NCI-H460 (cell line): Measurements from ENCODE around the gene MMP14. TPM values are rescaled to one million over a fixed set of nuclear protein-coding genes. Genes with fewer than 3 reads are reported as not detected.
"Not testable (repeated sequence)": the region's sequence is repeated elsewhere in the genome, so short reads cannot be mapped to it uniquely, and the experiment has no call there.

Source experiments
- DNase-seq: peaks from one replicate; pipeline ENCODE4 v3.0.0-alpha.2; 2016; ENCODE audit warnings: low read depth; ENCODE audit errors: extremely low read depth
- total RNA-seq: library from RNA; depleted of rRNA; stranded (reverse); fragments of >200 nt; shearing (Covaris generic); gene quantifications from 2 replicates; pipeline ENCODE4 v1.2.3, GENCODE V29; 2014

MMP14 gene
- total RNA-seq, 1 experiment from 2014 or later = 0.30 TPM

- not testable (repeated sequence) for DNase-seq
These were observed 17.9 kb downstream of the MMP14 start for GRCh38 chr14:22854296-22854695.

DNA sequence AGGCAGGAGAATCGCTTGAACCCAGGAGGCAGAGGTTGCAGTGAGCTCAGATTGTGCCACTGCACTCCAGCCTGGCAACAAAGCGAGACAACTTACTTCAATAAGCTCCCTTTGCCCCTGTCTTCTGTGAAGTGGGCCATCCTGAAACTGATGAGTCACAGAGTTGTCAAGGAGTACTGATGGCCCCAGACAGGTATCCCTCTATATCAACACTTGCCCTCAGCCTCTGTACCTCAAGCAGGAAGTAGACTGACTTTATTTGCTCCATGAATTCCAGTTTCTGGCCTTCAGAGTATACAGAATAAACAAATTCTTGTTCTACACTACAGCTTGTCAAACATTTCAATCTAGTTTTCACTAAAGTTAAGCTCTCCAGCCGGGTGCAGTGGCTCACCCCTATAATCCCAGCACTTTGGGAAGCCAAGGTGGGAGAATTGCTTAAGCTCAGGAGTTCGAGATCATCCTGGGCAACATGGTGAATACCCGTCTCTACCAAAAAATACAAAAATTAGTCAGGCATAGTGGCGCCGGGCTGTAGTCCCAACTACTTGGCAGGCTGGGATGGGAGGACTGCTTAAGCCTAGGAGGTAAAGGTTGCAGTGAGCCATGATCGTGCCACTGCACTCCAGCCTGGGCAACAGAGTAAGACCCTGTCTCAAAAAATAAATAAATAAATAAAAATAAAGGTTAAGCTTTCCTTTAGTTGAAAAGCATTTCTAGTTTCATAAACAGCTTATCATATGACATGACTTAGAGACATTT is 18.8 kb downstream of the MMP14 start:
- no peak for DNase-seq

GRCh38 chr14:22856428-22856827 is 20.0 kb downstream of the MMP14 start:
- DNase-seq = no peak

- DNase-seq = not testable (repeated sequence)
These were observed 24.0 kb downstream of the MMP14 start for GRCh38 chr14:22860377-22860776.

GRCh38 chr14:22861651-22862050 is 25.3 kb downstream of the MMP14 start:
- no peak for DNase-seq

DNA sequence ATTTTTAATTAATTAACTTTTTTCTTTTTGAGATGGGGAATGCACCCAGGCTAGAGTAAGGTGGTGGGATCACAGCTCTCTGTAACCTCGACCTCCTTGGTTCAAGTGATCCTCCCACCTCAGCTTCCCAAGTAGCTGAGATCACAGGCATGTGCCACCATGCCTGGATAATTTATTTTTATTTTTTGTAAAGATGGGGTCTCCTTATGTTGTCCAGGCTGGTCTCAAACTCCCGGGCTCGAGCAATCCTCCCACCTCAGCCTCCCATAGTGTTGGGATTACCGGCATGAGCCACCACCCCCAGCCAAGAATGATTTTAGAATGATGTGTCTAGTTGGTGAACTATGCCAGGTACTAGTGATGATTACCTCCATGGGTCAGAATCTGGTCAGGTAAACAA is 28.6 kb downstream of the MMP14 start:
- DNase-seq = no peak

DNA sequence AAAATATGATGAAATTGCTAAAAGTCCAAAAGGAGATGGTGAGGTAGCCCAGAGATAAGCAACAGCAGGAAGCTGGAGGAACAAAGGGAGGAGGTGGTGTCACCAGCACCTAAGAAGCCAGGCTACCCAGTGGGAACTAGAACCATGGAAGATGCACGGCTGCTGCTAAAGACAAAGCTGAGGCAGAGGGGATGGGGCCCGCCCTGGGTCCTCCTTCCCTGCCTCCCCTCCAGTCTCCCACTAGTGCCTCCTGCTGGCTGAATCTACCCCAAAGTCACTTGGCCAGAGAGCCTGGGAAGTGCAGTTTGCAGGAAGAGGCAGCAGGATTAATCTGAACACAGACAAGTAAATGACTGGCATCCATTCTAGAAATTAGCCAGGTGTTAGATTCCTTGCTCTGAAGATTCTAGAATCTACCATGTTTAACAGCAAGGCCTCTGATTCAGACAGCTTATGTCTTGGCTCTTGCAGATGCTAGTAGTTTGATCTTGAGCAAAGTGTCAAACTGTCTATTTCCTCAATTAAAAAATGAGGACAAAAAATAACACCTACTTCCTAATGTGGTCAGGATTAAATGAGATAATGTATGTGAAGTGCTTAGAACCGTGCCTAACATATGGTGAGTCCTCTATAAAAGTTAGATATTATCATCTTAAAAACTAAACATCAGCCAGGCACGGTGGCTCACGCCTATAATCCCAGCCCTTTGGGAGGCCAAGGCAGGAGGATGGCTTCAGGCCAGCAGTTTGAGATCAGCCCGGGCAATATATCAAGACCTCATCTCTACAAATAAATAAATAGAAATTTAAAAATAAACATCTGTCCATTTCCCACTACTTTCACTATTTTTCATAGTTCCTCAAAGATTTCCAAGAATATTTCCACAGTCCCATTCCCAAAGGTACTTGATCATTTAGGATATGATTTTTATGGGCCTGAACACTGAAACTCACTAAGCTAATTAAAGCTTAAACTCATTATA is 29.3 kb downstream of the MMP14 start:
- no peak for DNase-seq

DNA sequence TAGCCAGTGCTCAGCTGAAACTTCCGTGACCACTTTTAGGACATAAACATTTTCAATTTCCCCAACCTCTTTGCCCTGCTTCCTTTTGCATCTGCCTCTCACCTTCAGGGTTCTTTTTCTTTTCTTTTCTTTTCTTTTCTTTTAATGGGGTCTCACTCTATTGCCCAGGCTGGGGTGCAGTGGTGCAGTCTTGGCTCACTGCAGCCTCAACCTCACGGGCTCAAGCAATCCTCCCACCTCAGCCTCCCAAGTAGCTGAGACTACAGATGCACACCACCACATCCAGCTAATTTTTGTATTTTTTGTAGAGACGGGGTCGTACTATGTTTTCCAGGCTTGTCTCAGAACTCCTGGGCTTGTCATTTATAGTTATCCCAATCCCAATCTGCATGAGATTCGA is 30.5 kb downstream of the MMP14 start:
- DNase-seq = no peak

GRCh38 chr14:22870811-22871223 is 34.4 kb downstream of the MMP14 start:
- DNase-seq = no peak

DNA sequence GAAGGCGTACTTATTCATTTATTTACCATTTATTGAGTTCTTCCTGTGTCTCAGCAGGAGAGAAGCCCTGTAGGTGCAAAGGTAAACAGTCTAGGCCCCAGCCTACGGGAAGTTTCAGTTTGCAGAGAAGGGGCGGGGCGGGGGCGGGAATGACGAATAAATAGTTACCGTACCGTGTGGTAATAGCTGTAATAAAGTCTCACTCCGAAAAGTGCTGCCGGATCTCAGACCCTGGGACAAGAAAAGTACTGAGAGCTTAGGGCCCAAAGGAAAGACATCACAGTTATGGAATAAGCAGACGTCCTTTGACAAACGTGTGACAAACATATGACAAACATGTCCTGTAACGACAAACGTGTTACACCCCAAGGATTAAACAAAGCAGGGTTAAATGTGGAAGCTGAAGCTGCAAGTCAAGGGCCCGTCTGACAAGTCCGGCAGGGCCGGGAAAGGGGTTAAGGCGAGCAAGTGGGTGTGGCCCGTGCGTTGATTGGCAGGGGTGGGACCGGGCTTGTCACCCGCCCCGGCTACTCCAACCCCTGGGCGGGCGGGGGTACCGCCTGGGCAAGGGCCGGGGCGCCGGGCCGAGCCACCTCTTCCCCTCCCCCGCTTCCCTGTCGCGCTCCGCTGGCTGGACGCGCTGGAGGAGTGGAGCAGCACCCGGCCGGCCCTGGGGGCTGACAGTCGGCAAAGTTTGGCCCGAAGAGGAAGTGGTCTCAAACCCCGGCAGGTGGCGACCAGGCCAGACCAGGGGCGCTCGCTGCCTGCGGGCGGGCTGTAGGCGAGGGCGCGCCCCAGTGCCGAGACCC is 35.0 kb downstream of the MMP14 start, which contains the start of gene LRP10:
Gene LRP10, plus strand, starts transcription at position 517 of the 809 bp plus-strand sequence. CDS start 564 bp downstream, outside the sequence.
- peak; percentile 92 for DNase-seq

- DNase-seq = peak; percentile 90
These were observed 35.8 kb downstream of the MMP14 start for GRCh38 chr14:22872033-22872832.

DNA sequence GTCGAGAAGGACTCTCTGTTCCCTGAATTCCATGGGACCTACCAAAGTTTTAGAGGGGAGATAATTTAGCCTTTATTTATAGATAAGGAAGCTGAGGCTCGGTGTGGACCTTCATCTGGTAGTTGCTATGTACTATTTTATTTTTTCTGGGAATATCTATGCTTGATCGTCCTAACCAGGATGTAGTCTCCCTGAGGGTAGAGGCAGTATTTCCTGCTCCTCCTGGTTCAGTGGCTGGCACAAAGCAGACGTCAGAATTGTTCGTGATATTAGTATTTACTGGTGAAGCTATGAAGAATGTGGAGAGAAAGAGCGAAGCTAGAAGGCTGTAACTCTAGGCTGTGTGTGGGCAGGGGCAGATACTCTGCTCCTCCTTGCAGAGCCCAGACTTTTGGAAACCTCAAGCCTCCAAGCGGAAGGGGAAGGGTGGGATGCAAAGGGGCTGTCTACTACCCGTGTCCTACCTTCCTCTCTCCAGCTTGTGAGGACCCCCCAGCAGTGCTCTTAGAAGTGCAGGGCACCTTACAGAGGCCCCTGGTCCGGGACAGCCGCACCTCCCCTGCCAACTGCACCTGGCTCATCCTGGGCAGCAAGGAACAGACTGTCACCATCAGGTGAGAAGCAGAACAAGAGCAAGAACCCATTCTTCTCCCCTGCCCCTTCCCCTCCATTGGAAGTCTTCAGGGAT is 36.6 kb downstream of the MMP14 start:
- DNase-seq = no peak

DNA sequence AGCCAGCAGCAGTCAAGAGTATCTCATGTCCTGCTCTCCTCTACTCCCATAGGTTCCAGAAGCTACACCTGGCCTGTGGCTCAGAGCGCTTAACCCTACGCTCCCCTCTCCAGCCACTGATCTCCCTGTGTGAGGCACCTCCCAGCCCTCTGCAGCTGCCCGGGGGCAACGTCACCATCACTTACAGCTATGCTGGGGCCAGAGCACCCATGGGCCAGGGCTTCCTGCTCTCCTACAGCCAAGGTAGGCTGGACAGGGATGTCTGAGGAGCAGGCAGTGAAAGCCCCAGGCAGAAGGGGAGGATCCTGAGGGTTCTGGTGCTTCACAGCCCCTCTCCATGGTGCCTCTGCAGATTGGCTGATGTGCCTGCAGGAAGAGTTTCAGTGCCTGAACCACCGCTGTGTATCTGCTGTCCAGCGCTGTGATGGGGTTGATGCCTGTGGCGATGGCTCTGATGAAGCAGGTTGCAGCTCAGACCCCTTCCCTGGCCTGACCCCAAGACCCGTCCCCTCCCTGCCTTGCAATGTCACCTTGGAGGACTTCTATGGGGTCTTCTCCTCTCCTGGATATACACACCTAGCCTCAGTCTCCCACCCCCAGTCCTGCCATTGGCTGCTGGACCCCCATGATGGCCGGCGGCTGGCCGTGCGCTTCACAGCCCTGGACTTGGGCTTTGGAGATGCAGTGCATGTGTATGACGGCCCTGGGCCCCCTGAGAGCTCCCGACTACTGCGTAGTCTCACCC is 38.8 kb downstream of the MMP14 start:
- DNase-seq = no peak

GRCh38 chr14:22875748-22876319 is 39.4 kb downstream of the MMP14 start:
- no peak for DNase-seq

DNA sequence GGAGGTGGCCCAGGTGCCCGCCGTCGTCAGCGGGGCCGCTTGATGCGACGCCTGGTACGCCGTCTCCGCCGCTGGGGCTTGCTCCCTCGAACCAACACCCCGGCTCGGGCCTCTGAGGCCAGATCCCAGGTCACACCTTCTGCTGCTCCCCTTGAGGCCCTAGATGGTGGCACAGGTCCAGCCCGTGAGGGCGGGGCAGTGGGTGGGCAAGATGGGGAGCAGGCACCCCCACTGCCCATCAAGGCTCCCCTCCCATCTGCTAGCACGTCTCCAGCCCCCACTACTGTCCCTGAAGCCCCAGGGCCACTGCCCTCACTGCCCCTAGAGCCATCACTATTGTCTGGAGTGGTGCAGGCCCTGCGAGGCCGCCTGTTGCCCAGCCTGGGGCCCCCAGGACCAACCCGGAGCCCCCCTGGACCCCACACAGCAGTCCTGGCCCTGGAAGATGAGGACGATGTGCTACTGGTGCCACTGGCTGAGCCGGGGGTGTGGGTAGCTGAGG is 40.7 kb downstream of the MMP14 start:
- DNase-seq = no peak

GRCh38 chr14:22878271-22879246 is 42.2 kb downstream of the MMP14 start:
- no peak for DNase-seq

DNA sequence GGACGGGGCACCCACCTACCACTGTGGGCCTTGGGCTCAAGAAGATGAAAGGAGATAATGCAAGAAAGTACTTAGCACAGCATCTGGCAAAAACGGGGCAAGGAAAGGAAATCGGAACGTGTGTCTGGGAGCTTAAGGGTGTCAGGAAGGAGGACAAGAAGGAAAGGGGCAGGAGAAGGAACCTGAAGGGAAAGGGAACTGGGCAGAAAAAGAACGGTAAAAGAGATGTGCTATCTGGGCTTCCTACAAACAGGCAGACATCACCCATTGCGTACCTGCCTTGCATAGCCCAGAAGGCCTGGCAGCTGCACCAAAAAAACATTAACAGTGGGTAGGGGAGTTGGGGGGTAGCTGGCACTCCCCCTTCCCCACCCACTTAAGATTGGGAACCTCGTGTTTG is 45.7 kb downstream of the MMP14 start:
- no peak for DNase-seq
